HG03432 (cell line): Measurements from ENCODE around the gene CDH2.

Experiments
- ATAC-seq: cut with Tn5 transposase; IDR thresholded peaks from one replicate; pipeline ENCODE4 v1.9.1; 2021; ENCODE audit warnings: mild to moderate bottlenecking, moderate library complexity; ENCODE audit not compliant: unreplicated experiment

Gene CDH2

DNA sequence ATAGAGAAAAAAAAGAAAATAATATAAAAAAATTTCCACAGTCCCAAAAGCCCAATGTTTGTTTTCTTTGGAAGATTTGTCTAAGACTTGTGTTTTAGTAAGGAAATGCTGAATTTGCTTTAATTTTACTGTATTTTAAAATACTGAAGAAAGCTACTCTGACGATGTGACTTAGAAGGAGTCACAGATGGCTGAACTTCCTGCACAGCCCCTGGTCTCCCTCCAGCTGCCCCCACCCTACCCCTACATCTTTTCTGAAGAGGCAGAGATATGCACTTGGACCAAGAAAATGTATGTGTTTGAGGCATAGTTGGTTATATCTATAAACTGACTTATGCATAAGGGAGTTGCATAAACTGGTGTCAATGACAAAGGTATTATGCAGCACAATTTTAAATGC, 172.3 kb downstream of the CDH2 start:
- ATAC-seq = no peak

DNA sequence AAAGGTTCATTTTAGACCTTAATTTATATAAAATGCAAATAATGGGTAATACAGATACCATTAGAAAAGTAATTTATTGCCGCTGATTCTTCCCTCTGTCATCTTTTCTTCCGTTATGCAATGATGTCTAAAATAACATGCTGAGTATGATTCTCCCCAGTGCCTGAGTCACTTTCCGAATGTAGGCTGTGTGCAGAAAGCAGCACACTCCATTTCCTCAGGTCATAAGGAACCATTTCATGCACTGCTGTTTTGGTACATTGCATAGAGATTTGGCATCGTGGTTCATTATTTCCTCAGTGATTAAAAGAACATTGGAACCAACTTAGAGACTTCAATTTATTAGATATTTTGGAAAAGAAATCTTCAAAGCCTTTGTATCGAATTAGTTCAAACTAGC, 173.5 kb downstream of the CDH2 start:
- ATAC-seq = no peak

- no peak for ATAC-seq
These were observed 174.1 kb downstream of the CDH2 start for GRCh38 chr18:28002841-28003240.

DNA sequence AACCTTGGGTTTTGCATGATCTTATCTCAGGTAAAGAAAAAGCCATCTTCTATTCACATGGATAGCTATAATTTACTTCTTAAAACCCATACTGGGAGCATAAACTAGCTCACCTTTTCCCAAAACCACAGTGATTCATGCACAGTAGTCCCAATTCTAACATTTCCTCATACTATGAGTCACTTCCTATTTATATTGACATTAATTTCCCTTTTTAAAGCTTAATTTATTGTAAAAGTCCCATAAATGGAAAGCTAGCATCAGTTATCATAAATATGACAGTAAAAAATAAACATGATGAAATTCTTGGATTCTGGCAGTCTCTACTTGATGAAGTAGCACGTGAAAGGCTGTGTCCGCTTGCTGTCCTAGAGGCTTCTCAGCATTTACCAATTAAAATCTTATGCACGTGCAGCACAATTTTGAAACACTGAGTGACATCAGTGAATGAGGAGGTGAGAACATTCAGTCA, 180.1 kb downstream of the CDH2 start:
- ATAC-seq = no peak

- ATAC-seq = no peak
These were observed 181.0 kb downstream of the CDH2 start for GRCh38 chr18:27995770-27996502.

GRCh38 chr18:27994571-27994970, 182.4 kb downstream of the CDH2 start:
- ATAC-seq = no peak

DNA sequence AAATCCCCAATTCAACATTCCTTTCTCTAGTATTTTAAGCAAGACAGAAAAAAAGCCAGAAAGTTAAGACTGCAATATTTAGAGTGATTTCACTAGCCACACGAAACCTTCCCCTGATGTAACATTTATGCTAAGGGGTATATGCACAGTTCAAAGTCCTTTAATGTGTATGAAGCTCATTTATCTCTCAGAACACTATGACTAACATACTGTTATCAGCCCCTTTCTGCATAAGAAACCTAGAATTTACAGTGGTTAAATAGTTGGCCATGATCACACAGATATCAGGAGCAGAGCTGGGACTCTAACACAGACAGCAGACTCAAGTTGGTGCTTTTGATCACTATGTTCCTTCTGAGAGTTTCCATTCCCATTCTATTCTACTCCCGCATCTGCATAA, 185.5 kb downstream of the CDH2 start:
- ATAC-seq = no peak

GRCh38 chr18:27985832-27986231, 191.1 kb downstream of the CDH2 start:
- no peak for ATAC-seq

GRCh38 chr18:27983780-27984179, 193.2 kb downstream of the CDH2 start:
- no peak for ATAC-seq

DNA sequence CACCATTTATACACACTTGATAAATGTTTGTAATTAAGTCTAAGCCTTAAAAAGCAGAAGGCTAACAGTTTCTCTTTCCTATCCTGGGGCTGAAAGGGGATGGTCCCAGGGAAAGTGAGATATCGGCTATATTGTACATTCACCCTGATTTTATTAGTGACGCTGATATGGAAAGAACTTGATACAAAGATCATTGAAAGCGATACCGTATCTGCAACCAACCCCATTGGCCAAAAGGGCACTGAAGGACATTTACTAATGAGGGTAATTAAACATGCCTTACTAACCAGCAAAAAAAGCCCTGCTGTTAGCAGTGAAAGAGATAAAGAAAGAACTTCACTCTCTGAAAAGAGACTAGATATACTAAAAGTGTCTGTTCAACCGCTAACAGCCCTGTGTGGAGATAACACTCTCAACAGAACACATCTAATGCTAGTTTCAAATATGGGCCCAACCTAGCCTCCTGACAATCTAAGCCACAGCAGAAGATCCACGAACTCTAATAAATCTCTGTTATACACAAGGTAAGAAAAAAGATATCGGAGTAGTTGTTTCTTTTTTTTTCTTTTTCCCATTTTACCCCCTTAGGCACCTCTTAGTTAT, 200.0 kb downstream of the CDH2 start:
- ATAC-seq = no peak

DNA sequence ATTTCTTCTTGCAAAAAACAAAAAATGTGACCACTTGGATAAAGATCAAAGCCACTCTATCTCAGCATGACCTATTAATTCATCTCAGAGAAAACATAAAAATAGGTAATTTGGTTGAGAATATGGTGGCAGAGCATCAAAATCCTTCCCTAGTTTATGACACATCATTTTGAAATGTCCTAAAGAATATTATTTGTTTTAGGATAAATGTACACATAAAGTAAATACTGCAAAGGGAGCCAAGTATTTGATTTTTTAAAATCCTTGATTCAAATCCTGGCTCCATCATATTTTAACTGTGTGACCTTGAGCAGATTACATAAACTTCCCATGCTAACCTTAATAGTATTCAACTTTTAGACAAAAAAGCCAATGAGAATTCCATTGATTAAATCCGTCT, 206.6 kb downstream of the CDH2 start:
- ATAC-seq = no peak

DNA sequence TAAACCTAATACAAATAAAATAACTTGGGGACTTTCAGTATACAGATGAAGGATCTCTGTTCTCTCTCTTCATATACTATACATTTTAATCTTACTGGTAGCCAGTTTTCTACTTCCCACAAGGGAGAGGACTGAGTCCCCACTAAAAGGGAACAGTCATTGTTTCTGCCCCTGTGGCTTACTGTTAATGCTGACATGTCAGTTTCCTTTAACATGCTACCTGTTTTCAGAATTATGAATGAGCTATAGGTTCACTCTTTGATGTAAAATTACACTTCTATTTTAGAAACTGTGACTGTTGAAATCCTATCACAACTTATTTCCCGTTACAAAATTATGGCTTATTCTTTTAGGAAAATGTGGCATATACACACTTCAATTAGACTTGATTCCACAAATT, 207.7 kb downstream of the CDH2 start:
- ATAC-seq = no peak

- no peak for ATAC-seq
These were observed 208.8 kb downstream of the CDH2 start for GRCh38 chr18:27967913-27968824.

DNA sequence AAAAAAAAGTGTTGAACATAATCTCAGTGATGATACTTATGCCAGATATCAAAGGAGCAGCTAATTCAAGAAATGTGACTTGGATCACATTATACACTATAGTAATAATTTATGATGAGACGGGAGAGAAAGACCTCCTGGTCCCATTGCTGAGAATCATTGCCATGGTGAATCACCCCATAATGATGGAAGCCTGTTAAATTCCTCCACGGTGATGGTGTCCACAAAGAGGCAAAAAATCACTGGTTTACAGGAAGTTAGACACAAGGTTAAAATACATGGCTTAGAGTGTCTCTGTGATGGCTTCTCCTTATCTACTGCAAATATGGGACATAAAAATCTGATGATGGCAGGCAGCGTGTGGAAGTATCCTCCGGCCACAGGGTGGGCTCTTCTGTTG, 210.0 kb downstream of the CDH2 start:
- ATAC-seq = no peak

DNA sequence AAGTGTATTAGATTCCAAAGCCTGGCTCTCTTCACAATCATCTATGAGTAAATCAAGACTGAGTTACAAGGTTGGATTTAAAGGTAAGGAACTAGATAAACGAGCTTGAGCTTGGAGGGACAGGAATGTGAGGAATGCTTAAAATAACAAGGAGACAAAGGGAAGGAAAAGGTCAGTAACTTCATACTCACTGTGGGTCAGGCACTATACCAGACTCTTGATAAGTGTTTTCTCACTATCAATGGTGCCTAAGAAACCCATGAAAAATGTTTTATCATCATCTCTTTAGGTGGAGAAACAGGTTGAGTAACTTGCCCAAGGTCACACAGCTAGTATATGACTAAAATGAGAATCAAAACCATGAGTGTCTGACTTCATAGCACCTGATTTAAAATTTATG, 212.1 kb downstream of the CDH2 start:
- no peak for ATAC-seq

DNA sequence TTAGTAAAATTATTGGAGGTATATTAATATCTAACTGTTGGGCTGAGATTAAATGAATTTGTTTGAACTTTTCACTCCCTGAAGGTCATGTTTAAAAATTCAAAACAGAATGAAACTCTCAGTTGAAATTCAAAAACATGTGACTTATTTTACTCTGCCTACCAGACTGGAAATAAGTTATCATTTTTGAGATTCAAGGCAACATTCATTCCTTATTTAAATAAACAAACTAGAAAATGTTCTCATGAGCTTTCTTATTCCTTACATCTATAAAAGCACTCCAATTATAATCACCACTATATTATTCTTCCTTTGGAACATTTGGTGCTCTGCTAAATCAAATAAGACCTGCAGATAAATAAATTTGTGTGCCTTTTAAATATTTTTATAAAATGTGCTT, 217.8 kb downstream of the CDH2 start:
- ATAC-seq = no peak

DNA sequence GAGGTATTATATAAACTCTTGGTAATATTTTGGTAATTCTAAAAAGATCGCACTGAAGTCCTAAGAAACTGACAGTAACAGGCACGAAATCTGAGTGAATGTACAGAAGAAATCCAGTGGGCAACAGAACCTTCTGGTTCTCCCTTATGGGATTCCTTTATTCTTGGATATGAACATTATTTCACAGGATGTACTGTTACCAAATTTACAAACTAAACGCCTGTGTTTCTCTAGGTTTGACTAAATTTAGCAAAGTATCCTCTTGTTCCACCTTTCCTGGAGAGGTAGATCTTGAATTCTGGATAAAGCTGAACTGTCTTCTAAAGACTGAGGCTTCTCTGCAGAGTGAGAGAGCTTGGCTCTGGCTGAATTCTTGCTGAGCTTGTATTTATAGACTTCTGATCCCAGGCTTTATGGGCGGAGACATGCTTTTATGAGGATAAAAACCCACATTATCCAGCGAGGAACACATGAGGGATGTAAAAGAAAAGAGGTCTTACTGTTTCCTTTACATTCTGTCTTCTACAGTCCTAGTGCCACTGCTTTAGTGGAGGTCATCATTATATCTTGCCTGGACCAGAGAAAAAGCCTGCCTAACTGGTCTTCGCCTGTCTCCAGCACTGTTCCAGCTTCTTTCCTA, 220.8 kb downstream of the CDH2 start:
- ATAC-seq = no peak

DNA sequence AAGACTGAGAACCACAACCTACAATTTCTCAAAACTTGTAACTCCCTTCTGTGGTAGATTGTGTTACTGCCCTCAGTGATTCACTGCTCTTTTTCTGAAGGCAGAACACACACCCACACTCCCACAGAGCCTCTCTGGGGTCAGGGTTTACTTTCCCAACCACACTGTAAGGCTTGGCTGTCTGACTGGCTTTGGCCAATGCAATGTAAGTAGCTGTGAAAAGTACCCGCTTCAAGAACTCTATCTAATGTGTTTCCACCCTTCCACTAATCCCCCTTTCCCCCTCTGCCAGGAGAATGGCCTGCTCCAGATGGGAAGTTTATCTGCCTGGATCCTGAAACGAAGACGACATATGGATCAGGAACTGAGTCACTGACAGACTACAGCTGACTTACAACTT, 222.7 kb downstream of the CDH2 start:
- ATAC-seq = no peak

GRCh38 chr18:27952741-27953140, 224.2 kb downstream of the CDH2 start:
- no peak for ATAC-seq

DNA sequence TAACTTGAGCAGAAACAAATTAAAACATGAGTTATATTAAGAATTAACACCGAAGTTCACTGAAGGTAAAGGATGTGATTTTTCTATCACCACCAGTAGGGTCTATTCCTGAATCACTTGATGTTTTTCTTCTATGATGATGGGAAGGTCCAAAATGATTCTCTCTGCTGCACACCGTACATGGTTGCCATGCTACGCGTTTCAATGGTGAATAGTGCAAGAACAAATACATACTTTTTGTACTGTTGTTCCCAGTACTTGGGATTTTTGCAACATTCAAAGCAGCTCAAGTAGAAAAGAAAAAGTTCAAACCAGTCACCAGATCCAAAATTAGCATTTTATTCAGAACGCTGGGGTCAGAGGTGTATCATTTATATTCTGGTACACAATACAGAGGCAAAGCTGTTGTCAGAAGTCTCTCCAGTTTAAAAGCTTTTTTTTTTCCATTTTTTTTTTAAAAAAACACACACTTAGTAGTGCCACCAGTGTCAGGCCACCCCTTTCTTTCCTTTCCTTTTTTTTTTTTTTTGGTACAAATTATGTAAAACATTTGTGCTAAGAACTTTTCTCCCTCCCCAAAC, 226.2 kb downstream of the CDH2 start:
- no peak for ATAC-seq

GRCh38 chr18:27948986-27949385, 227.9 kb downstream of the CDH2 start:
- no peak for ATAC-seq
